Measurements from ENCODE around the gene EGFL7.
A peak's percentile ranks its signal among the peaks of the same experiment; 100 is the strongest.

The EGFL7 gene

DNA sequence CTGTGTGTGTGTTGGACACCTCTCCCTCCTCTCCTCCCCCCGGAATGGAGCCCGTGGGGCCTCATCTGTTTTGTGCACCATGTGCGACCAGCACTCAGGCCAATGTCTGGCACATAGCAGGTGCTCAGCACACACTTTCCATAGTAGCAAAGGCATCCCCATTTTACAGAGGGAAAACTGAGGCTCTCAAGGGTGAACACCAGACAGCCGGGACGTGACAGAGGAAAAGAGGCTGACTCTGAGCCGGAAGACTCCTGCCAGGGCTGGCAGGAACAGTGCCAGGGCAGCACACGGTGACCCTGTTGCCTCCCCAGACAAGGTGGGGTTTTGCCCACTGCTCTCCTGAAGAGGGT, 26.4 kb downstream of the EGFL7 start:
- H3K9ac ChIP-seq: no peak overlapping the region
- H3K36me3 ChIP-seq: peaks cover 0 to 20% (median 0%) of the 10 kb centered on the region in 11 experiments; a peak in 10 of 22 replicates
- no peak for TF ChIP-seq Cebpa-rat (IDR thresholded peaks at IDR 0.05)
- H3K27me3 ChIP-seq: peaks cover 0 to 7% (median 0%) of the 10 kb centered on the region in 11 experiments; a peak in 1 of 22 replicates
- peak overlapping the region; percentile 3 to 99 (median 94); a peak in 13 of 22 replicates for H3K4me2 ChIP-seq
- peaks cover 19 to 31% (median 26%) of the 10 kb centered on the region in 11 experiments; a peak in 21 of 22 replicates for H4K20me1 ChIP-seq
- H3K9me3 ChIP-seq (replicated peaks in 1 of 11): no peaks in the 10 kb centered on the region
- no peak overlapping the region for H3K27ac ChIP-seq
- H3K4me3 ChIP-seq: no peak overlapping the region
- peaks cover 63 to 83% (median 76%) of the 10 kb centered on the region in 10 experiments for H3K4me1 ChIP-seq

DNA sequence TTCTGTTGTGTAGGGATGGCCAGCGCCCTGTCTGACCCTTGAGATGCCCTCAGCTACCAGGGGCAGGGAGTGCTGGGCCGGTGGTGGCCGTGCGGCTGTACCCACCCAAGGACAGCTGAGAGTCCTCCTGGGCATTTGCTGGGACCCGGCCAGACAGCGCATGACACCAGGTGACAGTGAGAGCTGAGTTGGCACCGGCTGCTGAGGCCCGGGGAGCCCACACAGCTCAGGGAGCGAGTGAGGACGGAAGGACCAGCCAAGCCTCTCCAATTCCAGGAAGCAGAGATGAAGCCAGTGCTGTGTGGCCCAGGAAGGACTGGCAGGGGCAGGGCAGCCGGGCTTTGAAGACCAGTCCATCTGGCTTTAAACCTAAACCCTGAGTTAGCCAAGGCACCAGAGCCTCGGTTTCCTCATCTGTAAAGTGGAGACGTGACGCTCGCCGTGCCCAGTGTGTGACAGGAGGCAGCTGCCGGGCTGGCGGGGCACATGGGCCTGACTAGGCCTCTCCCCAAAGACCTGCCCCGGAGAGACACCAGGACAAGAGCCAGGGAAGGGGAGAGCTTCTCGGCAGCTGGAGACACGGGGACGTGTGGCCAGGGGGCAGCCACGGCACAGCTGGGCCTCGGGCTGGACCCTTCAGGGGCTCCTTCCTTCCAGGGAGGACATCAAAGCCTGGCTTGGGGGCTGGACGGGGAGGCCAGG, 27.5 kb downstream of the EGFL7 start:
- peaks cover 54 to 83% (median 75%) of the 10 kb centered on the region in 10 experiments for H3K4me1 ChIP-seq
- no peaks in the 10 kb centered on the region for H3K9me3 ChIP-seq (replicated peaks in 1 of 11)
- peak overlapping the region in 8 of 11 experiments; percentile 1 to 56 (median 37); a peak in 13 of 22 replicates for H3K9ac ChIP-seq
- H3K4me3 ChIP-seq: no peak overlapping the region
- H4K20me1 ChIP-seq: peaks cover 8 to 20% (median 14%) of the 10 kb centered on the region in 11 experiments; a peak in 21 of 22 replicates
- H3K27ac ChIP-seq: peak overlapping the region in 4 of 11 experiments; percentile 16 to 22 (median 20); a peak in 3 of 22 replicates
- H3K27me3 ChIP-seq: peaks cover 0 to 7% (median 0%) of the 10 kb centered on the region in 11 experiments; a peak in 1 of 22 replicates
- TF ChIP-seq Cebpa-rat (IDR thresholded peaks at IDR 0.05): no peak
- H3K4me2 ChIP-seq: peak overlapping the region; percentile 23 to 99 (median 74); a peak in 21 of 22 replicates
- H3K36me3 ChIP-seq: peaks cover 0 to 8% (median 0%) of the 10 kb centered on the region in 11 experiments; a peak in 3 of 22 replicates

DNA sequence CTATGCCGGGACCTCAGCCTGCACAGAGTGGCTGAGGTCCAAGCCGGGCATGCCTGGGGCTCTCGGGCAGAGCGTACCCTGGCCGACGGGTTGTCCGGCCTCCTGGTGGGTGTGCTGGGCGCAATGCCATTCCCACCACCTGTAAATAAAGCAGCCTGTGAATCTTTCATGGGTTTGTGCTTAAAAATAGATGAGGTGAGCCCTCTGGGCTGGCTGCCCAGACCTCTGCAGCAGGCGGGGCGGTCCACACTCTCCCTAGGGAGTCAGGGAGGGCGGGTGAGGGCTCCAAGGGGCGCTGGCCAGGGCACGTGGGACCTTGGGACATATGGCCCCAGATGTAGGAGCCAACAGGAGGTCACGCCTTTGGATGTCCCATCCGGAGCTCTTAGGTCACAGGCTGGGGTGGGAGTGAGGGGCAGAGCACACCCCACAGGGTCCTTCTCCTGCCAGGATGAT, 28.1 kb downstream of the EGFL7 start:
- Histone ChIP-seq H4K20me1 (peaks cover 2 to 14% (median 8%) of the 10 kb centered on the region in 11 experiments; a peak in 18 of 22 replicates), H3K4me2 (peak overlapping the region; percentile 23 to 99 (median 74)), H3K9ac (peak overlapping the region in 8 of 11 experiments; percentile 1 to 56 (median 37); a peak in 14 of 22 replicates), H3K36me3 (0 out of 22 replicates have a peak, but pooled peaks cover 0 to 2% (median 0%) of the 10 kb centered on the region in 11 experiments), H3K27me3 (peaks cover 0 to 13% (median 0%) of the 10 kb centered on the region in 11 experiments; a peak in 4 of 22 replicates), H3K9me3 (replicated peaks in 1 of 11) (no peaks in the 10 kb centered on the region), H3K4me3 (no peak overlapping the region), H3K27ac (peak overlapping the region in 5 of 11 experiments; percentile 16 to 23 (median 20); a peak in 3 of 22 replicates), H3K4me1 (peaks cover 53 to 83% (median 75%) of the 10 kb centered on the region in 10 experiments)
- TF ChIP-seq Cebpa-rat (IDR thresholded peaks at IDR 0.05): no peak

DNA sequence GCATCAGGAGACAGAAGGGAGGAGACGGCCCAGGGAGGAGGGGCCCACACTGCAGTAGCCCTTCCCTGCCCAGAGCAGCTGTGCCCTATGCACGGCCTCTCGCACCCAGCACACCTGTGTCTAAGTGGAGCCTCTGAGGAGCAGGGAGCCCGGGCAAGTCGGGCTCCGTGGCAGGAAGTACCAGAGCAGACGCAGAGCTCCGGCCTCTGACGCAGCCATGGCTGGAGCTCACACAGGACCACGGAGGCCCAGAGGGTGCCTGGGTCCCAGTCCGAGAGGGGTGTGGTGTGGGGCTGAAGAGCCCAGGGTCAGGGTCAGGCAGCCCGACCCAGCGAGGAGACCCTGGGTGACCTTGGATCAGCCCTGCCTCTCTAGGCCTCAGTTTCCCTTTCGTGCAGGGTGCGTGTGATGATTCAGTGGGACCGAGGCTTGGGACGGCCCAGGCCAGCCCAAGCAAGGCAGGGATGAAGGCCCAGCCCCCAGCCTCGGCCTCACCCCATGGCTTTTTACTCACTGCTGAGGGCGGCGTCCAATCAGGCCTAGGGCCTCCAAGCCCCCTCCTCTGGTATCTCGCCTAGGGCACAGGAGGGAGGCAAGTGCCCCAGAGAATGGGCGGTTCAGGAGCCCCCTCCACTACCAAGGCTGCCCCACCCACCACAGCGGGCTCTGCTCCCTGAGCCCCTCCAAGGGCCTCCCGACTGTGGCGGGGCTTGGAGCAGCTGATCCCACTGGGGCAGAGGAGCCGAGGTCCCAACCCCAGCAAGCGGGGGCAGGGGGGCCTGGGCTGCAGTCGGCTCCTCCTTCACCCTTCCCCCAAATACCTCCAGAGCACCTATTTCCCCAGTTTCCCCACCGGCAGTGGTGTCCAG, 28.8 kb downstream of the EGFL7 start:
- peaks cover 0 to 19% (median 0%) of the 10 kb centered on the region in 11 experiments; a peak in 4 of 22 replicates for H3K27me3 ChIP-seq
- peak overlapping the region in 6 of 11 experiments; percentile 4 to 56 (median 38); a peak in 7 of 22 replicates for H3K9ac ChIP-seq
- H3K36me3 ChIP-seq: no peaks in the 10 kb centered on the region
- peaks cover 57 to 87% (median 78%) of the 10 kb centered on the region in 10 experiments for H3K4me1 ChIP-seq
- H3K9me3 ChIP-seq (replicated peaks in 1 of 11): no peaks in the 10 kb centered on the region
- peak overlapping the region in 2 of 11 experiments; percentile 23 to 28; a peak in 2 of 22 replicates for H3K27ac ChIP-seq
- peaks cover 0 to 7% (median 1%) of the 10 kb centered on the region in 11 experiments; a peak in 11 of 22 replicates for H4K20me1 ChIP-seq
- H3K4me3 ChIP-seq: no peak overlapping the region
- TF ChIP-seq Cebpa-rat (IDR thresholded peaks at IDR 0.05): no peak
- peak overlapping the region; percentile 23 to 99 (median 74) for H3K4me2 ChIP-seq

DNA sequence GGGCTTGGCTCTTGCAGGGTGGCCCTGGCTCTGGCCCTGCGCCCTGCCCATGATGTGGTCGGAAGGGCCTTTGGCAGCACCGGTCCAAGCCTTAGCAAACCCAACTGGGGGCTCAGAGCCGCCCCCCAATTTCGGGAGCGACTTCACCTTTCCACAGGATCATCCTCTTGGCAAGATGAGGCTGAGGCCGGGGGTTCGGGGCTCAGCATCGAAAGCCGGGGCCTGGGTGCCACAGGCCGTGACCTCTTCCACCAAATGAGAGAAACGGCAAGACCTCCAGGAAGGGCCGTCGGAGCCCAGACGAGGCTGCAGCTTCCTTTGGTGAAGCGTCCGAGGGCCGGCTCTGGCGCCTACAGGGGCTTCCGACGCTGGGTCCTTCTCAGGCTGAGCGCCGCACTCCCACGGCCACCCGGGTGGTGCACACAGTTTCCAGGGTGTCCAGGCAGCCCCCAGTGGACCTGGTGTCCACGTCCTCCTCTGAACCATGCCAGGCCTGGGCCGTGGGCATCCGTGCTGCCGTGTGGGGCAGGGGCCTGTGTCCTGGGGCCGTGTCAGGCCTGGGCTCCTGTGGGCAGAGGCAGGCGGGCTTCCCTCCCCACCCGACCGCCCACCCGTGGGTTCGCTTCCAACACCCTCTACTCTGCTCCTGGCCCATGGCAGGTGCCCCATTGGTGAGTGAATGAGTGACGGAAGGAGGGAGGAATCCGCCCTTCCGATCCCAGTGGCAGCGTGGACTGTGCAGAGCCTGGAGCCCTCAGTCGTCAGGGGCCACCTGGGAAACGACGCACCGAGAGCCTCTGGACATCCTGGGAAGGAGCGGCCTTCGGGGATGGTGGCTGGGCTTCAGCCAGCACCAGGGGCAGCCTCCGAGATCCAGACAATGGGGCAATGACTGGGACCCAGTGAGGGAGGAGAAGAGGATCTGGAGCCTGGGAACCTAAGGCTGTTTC, 29.7 kb downstream of the EGFL7 start:
- H3K4me2 ChIP-seq: peak overlapping the region in 7 of 11 experiments; percentile 58 to 99 (median 81); a peak in 10 of 22 replicates

DNA sequence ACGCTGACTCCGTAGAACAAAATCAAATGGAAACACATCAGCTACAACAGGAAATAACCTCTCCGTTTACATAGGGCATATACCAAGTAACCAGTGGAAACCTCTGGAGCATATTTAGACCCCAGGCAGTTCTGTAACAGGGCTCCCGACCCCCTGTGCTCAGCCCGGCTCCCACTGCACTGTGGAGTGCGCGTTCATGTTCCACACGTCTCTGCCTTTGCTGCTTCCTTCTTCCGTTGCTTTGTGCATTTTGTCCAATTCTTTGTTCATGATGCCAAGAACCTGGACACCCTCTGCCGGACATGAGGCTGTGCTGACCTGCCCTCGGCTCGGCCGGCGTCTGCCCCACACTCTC, 30.4 kb downstream of the EGFL7 start:
- Histone ChIP-seq H3K4me2 (peak overlapping the region in 7 of 11 experiments; percentile 2 to 97 (median 37); a peak in 6 of 22 replicates), H3K9ac (no peak overlapping the region), H3K27ac (no peak overlapping the region), H3K9me3 (replicated peaks in 1 of 11) (no peaks in the 10 kb centered on the region), H3K36me3 (no peaks in the 10 kb centered on the region), H4K20me1 (peaks cover 0 to under 1% (median 0%) of the 10 kb centered on the region in 11 experiments; a peak in 3 of 22 replicates), H3K4me3 (no peak overlapping the region), H3K4me1 (peaks cover 64 to 94% (median 85%) of the 10 kb centered on the region in 10 experiments), H3K27me3 (peaks cover 0 to 19% (median 0%) of the 10 kb centered on the region in 11 experiments; a peak in 4 of 22 replicates)
- no peak for TF ChIP-seq Cebpa-rat (IDR thresholded peaks at IDR 0.05)

More for the DNA sequence above, 29.7 kb downstream of the EGFL7 start:
- no peaks in the 10 kb centered on the region for H3K9me3 ChIP-seq (replicated peaks in 1 of 11)
- no peaks in the 10 kb centered on the region for H3K36me3 ChIP-seq
- H4K20me1 ChIP-seq: peaks cover 0 to 5% (median 0%) of the 10 kb centered on the region in 11 experiments; a peak in 3 of 22 replicates
- TF ChIP-seq Cebpa-rat (IDR thresholded peaks at IDR 0.05): no peak
- H3K4me3 ChIP-seq: no peak overlapping the region
- H3K9ac ChIP-seq: no peak overlapping the region
- H3K4me1 ChIP-seq: peaks cover 63 to 93% (median 85%) of the 10 kb centered on the region in 10 experiments
- H3K27ac ChIP-seq: no peak overlapping the region
- H3K27me3 ChIP-seq: peaks cover 0 to 19% (median 0%) of the 10 kb centered on the region in 11 experiments; a peak in 4 of 22 replicates

DNA sequence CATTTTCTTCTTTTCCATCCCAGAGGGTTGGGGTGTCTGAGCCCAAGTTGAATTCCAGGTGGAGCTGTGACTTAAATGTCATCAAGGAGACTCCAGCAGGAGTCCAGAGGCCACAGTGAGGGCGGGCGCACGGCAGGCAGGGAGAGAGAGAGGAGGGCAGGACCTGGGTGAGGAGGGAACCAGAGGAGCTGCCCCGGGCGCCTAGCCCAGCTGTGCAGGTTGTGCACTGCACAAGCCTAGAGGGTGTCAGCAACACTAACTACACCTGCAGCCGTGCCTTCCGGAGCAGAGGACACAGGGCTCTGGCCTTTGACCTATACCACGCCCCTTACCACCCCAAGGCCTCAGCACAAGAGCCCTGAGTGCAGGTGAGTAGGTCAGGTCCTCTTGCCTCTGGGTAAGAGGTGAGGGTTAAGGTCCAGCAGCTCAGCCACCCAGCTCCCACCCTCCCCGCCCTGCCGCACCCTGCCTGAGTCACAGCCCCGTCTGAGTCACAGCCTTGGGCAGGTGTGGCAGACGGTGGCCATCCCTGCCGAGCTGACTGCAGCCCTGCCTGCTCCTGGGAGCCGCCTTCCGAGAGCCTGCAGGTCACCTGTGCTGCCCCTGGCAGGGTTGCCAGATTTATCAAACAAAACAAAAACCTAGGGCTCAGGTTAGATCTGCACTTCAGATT, 30.9 kb downstream of the EGFL7 start:
- H3K27me3 ChIP-seq: peaks cover 0 to 19% (median 0%) of the 10 kb centered on the region in 11 experiments; a peak in 4 of 22 replicates
- peak overlapping the region in 9 of 11 experiments; percentile 2 to 97 (median 37); a peak in 10 of 22 replicates for H3K4me2 ChIP-seq
- H4K20me1 ChIP-seq: no peaks in the 10 kb centered on the region; a peak in 1 of 22 replicates
- H3K9ac ChIP-seq: no peak overlapping the region
- peaks cover 64 to 94% (median 85%) of the 10 kb centered on the region in 10 experiments for H3K4me1 ChIP-seq
- no peak for TF ChIP-seq Cebpa-rat (IDR thresholded peaks at IDR 0.05)
- H3K4me3 ChIP-seq: no peak overlapping the region
- no peak overlapping the region for H3K27ac ChIP-seq
- H3K9me3 ChIP-seq (replicated peaks in 1 of 11): no peaks in the 10 kb centered on the region
- no peaks in the 10 kb centered on the region for H3K36me3 ChIP-seq

All from BLaER1 treated with 17β-estradiol and CSF1 and Interleukin-3, amounts not matched to agents 10 nM and 100 nM (cell line).